NT2/D1 (cell line): ENCODE data around the gene CD81.

Experiments
- DNase-seq: peaks from one replicate; pipeline ENCODE4 v3.0.0-alpha.2; 2011; ENCODE audit warnings: low read depth, low spot score
- H3K27me3 ChIP-seq: 2 replicates; pipeline ENCODE4 v1.6.0; 2011; ENCODE audit warnings: mild to moderate bottlenecking; ENCODE audit not compliant: insufficient read length, insufficient read depth
- H3K36me3 ChIP-seq: 2 replicates; pipeline ENCODE4 v1.6.1; 2011; ENCODE audit warnings: mild to moderate bottlenecking, low read length, mixed read lengths; ENCODE audit not compliant: insufficient read depth, insufficient read length
- H3K4me1 ChIP-seq: 2 replicates; pipeline ENCODE4 v1.5.1; 2011; ENCODE audit not compliant: insufficient read depth, insufficient read length
- H3K4me3 ChIP-seq: 2 replicates; pipeline ENCODE4 v1.5.1; 2011; ENCODE audit warnings: low read depth; ENCODE audit not compliant: insufficient read length
- H3K9ac ChIP-seq: 2 replicates; pipeline ENCODE4 v1.6.0; 2011; ENCODE audit warnings: low read depth; ENCODE audit not compliant: insufficient read length
- H3K9me3 ChIP-seq: 2 replicates; pipeline ENCODE4 v1.5.1; 2011; ENCODE audit warnings: mild to moderate bottlenecking, low read length; ENCODE audit not compliant: insufficient read depth
- SUZ12 ChIP-seq: IDR thresholded peaks from 2 replicates; pipeline ENCODE4 v1.6.1; 2011; ENCODE audit not compliant: insufficient read length, insufficient read depth; ENCODE audit errors: extremely low read depth
- YY1 ChIP-seq: IDR thresholded peaks from 2 replicates; pipeline ENCODE4 v1.6.1; 2011; ENCODE audit not compliant: insufficient read length, insufficient read depth
- ZNF274 ChIP-seq: IDR thresholded peaks from 2 replicates; pipeline ENCODE4 v1.6.1; 2011; ENCODE audit warnings: mild to moderate bottlenecking, low read depth, low read length

Gene CD81

GRCh38 chr11:2395856-2396255, 18.7 kb downstream of the CD81 start:
- no peak overlapping the region for H3K4me3 ChIP-seq
- H3K36me3 ChIP-seq, result peaks cover 79% of the 10 kb centered on the region
- DNase-seq, result no peak
- H3K27me3 ChIP-seq, result no peaks in the 10 kb centered on the region
- TF ChIP-seq YY1 (no peak), SUZ12 (no peak), ZNF274 (no peak)
- no peaks in the 10 kb centered on the region for H3K9me3 ChIP-seq
- peak overlapping the region; percentile 21 for H3K9ac ChIP-seq
- H3K4me1 ChIP-seq, result peaks cover 19% of the 10 kb centered on the region

GRCh38 chr11:2396471-2396870, 19.4 kb downstream of the CD81 start:
- TF ChIP-seq SUZ12, result no peak
- no peak for TF ChIP-seq YY1
- no peak for TF ChIP-seq ZNF274
- no peak for DNase-seq
- H3K27me3 ChIP-seq, result no peaks in the 10 kb centered on the region
- H3K36me3 ChIP-seq, result peaks cover 75% of the 10 kb centered on the region
- no peaks in the 10 kb centered on the region for H3K9me3 ChIP-seq
- peak overlapping the region; percentile 21 for H3K9ac ChIP-seq
- peaks cover 14% of the 10 kb centered on the region for H3K4me1 ChIP-seq
- H3K4me3 ChIP-seq, result no peak overlapping the region

GRCh38 chr11:2397005-2397404, 19.9 kb downstream of the CD81 start:
- Histone ChIP-seq H3K27me3 (no peaks in the 10 kb centered on the region), H3K4me3 (no peak overlapping the region), H3K4me1 (peaks cover 14% of the 10 kb centered on the region), H3K9ac (no peak overlapping the region), H3K36me3 (peaks cover 72% of the 10 kb centered on the region), H3K9me3 (no peaks in the 10 kb centered on the region)
- no peak for DNase-seq
- TF ChIP-seq SUZ12, result no peak
- TF ChIP-seq ZNF274, result no peak
- TF ChIP-seq YY1, result no peak

GRCh38 chr11:2398664-2399355, 21.7 kb downstream of the CD81 start:
- peaks cover 72% of the 10 kb centered on the region for H3K36me3 ChIP-seq
- peak overlapping the region; percentile 93 for H3K4me3 ChIP-seq
- DNase-seq, result no peak
- H3K4me1 ChIP-seq, result peaks cover 15% of the 10 kb centered on the region
- H3K9ac ChIP-seq, result peak overlapping the region; percentile 98
- H3K9me3 ChIP-seq, result no peaks in the 10 kb centered on the region
- no peak for TF ChIP-seq SUZ12
- no peak for TF ChIP-seq ZNF274
- TF ChIP-seq YY1, result no peak
- no peaks in the 10 kb centered on the region for H3K27me3 ChIP-seq

- Histone ChIP-seq H3K36me3 (peaks cover 72% of the 10 kb centered on the region), H3K4me1 (peaks cover 15% of the 10 kb centered on the region), H3K9me3 (no peaks in the 10 kb centered on the region), H3K27me3 (no peaks in the 10 kb centered on the region), H3K4me3 (peak overlapping the region; percentile 93), H3K9ac (peak overlapping the region; percentile 98)
- TF ChIP-seq YY1, result no peak
- TF ChIP-seq ZNF274, result no peak
- TF ChIP-seq SUZ12, result no peak
- no peak for DNase-seq
These were observed 22.5 kb downstream of the CD81 start for GRCh38 chr11:2399488-2400068.

GRCh38 chr11:2400069-2400761, 23.1 kb downstream of the CD81 start, which contains the start of gene TSSC4:
TSSC4 (plus strand) TSS chr11:2400750; CDS start chr11:2402634, 1,884 bp downstream.
- peaks cover 72% of the 10 kb centered on the region for H3K36me3 ChIP-seq
- peak within 1 kb of the TSS; percentile 99 for H3K9ac ChIP-seq
- peak; percentile 100 for DNase-seq
- H3K9me3 ChIP-seq, result no peaks in the 10 kb centered on the region
- peak within 1 kb of the TSS; percentile 100 for H3K4me3 ChIP-seq
- H3K4me1 ChIP-seq, result peaks cover 15% of the 10 kb centered on the region
- TF ChIP-seq SUZ12 (no peak), YY1 (no peak), ZNF274 (no peak)
- no peaks in the 10 kb centered on the region for H3K27me3 ChIP-seq
